HFFc6 (cell line): ENCODE measurements around the gene JMJD8. TPM values are rescaled to one million over a fixed set of nuclear protein-coding genes. Genes with fewer than 3 reads are reported as not detected.

Source experiments
- DNase-seq: peaks from one replicate; pipeline ENCODE4 v3.0.0-alpha.2; 2018
- H3K27ac Mint-ChIP-seq: 2 replicates; pipeline ENCODE4 v1.8.0; 2020; ENCODE audit warnings: mild to moderate bottlenecking, mixed read lengths
- H3K27me3 Mint-ChIP-seq: 2 replicates; pipeline ENCODE4 v1.8.0; 2021; ENCODE audit warnings: mild to moderate bottlenecking, moderate library complexity, mixed read lengths; ENCODE audit not compliant: insufficient read depth
- H3K36me3 Mint-ChIP-seq: 2 replicates; pipeline ENCODE4 v1.8.0; 2021; ENCODE audit warnings: low read depth, mixed read lengths
- H3K4me1 Mint-ChIP-seq: 2 replicates; pipeline ENCODE4 v1.8.0; 2020; ENCODE audit warnings: low read depth, mixed read lengths
- H3K4me3 Mint-ChIP-seq: 2 replicates; pipeline ENCODE4 v1.8.0; 2020; ENCODE audit warnings: mild to moderate bottlenecking, moderate library complexity, mixed read lengths
- H3K9me3 Mint-ChIP-seq: 2 replicates; pipeline ENCODE4 v1.8.0; 2020; ENCODE audit warnings: mild to moderate bottlenecking, mixed read lengths
- total RNA-seq, 6 experiments: library from RNA; stranded (reverse); fragmentation: NEBNext Ultra II Directional; extraction: Animal tissue kit (Norgen Biotek cat#: 25700); gene quantifications; 2 replicates in 1 of 6; 3 replicates in 5 of 6; pipeline ENCODE4 v1.2.3, GENCODE V29; 2021
- TF ChIP-seq, protein P1 (sequence below): fragments of 200-600 bp; sonication (generic); IDR thresholded peaks from 2 replicates; pipeline ENCODE4 v1.5.0; 2021; ENCODE audit warnings: antibody characterized with exemption, mild to moderate bottlenecking

Gene JMJD8
- total RNA-seq, 6 experiments from 2014 or later, result 7.6 to 10.6 (median 9.3) TPM

DNA sequence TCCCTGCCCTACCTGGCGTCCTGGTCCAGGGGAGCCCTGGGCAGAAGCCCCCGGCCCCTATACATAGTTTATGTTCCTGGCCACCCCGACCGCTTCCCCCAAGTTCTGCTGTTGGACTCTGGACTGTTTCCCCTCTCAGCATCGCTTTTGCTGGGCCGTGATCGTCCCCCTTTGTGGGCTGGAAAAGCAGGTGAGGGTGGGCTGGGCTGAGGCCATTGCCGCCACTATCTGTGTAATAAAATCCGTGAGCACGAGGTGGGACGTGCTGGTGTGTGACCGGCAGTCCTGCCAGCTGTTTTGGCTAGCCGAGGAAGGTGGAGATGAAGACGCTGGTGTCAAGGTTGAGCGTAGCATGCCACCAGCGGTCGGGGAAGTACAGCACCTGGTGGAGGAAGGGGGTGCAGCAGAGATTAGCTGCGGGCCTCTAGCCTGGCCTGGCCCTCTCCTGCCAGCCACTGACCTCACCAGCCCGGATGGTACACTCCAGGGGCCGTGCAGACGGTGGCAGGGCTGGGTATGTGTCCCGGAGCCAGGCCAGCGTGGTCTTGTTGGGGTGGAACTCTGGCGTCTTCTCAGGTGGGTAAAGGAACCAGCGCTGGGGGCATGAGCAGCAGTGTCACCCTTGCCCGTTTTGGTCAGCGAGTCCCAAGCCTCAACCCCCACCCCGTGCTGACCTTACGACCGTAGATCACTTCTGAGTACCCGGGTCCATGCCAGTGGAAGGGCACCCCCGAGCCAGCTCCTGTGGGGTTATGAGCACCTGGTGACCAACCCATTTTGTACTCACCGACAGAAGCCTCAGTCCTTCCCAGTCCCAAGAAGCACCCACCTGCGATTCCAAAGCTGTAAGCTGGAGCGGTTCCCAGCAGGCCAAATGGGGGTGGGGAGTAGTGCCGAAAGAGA lies 1.4 kb downstream of the JMJD8 start:
- Mint-ChIP-seq H3K27me3 (peaks cover 5% of the 10 kb centered on the region; the same call in 1 of the 2 replicates), H3K27ac (no peak overlapping the region), H3K36me3 (peaks cover 20% of the 10 kb centered on the region), H3K9me3 (no peaks in the 10 kb centered on the region), H3K4me3 (peak overlapping the region; percentile 90; the same call in 1 of the 2 replicates), H3K4me1 (peaks cover 14% of the 10 kb centered on the region)
- TF ChIP-seq, protein P1, sequence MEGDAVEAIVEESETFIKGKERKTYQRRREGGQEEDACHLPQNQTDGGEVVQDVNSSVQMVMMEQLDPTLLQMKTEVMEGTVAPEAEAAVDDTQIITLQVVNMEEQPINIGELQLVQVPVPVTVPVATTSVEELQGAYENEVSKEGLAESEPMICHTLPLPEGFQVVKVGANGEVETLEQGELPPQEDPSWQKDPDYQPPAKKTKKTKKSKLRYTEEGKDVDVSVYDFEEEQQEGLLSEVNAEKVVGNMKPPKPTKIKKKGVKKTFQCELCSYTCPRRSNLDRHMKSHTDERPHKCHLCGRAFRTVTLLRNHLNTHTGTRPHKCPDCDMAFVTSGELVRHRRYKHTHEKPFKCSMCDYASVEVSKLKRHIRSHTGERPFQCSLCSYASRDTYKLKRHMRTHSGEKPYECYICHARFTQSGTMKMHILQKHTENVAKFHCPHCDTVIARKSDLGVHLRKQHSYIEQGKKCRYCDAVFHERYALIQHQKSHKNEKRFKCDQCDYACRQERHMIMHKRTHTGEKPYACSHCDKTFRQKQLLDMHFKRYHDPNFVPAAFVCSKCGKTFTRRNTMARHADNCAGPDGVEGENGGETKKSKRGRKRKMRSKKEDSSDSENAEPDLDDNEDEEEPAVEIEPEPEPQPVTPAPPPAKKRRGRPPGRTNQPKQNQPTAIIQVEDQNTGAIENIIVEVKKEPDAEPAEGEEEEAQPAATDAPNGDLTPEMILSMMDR, result 0 out of 2 replicates have a peak, but pooled peaks have one; percentile 0
- DNase-seq, result no peak

DNA sequence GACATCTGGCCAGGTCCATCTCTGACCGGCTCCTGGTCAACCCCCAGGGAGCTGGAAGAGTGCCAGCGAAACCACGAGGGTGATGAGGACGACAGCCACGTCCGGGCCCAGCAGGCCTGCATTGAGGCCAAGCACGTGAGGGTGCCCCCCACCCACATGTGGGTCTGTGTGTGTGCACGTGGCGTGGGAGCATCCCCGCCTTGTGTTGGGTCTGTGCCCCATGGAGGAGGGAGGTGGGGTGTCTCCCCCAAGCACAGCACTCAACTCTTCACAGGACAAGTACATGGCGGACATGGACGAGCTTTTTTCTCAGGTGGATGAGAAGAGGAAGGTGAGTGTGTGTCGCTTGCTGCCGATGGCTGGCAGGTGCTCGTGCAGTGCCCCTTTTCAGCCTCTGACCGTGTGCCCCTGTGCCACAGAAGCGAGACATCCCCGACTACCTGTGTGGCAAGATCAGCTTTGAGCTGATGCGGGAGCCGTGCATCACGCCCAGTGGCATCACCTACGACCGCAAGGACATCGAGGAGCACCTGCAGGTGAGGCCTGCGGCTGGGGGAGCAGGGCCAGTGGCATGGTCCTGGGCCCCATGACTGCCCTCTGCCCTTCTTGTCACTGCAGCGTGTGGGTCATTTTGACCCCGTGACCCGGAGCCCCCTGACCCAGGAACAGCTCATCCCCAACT lies 2.2 kb downstream of the JMJD8 start:
- Mint-ChIP-seq H3K4me3 (peak overlapping the region; percentile 90), H3K9me3 (no peaks in the 10 kb centered on the region), H3K27ac (peak overlapping the region; percentile 31; the same call in 1 of the 2 replicates), H3K27me3 (peaks cover 5% of the 10 kb centered on the region; the same call in 1 of the 2 replicates), H3K36me3 (peaks cover 20% of the 10 kb centered on the region), H3K4me1 (peaks cover 14% of the 10 kb centered on the region)
- TF ChIP-seq, protein P1, result no peak
- no peak for DNase-seq

DNA sequence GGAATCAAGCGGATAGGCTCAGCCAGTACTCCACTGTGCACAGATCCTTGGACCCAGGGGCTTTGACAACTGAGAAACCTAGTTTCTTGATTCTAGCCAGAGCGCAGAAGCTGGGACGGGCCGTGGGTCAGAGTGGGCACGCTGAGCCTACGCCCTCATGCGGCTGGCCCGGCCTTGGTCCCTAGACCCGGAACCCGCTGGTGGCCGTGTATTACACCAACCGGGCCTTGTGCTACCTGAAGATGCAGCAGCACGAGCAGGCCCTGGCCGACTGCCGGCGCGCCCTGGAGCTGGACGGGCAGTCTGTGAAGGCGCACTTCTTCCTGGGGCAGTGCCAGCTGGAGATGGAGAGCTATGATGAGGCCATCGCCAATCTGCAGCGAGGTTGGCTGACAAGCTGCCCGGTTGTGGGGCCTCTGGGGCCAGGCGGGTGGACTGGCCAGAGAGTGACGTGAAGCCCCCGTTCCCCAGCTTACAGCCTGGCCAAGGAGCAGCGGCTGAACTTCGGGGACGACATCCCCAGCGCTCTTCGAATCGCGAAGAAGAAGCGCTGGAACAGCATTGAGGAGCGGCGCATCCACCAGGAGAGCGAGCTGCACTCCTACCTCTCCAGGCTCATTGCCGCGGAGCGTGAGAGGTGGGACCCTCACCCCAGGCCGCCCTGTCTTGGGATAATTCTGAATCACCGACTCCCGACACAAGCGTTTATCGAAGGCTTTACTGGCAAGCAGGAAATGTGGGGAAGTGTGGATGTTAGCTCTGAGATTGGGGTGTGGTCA lies 3.0 kb downstream of the JMJD8 start:
- TF ChIP-seq, protein P1, result peak; percentile 38
- Mint-ChIP-seq H3K4me3 (peak overlapping the region; percentile 90), H3K4me1 (peaks cover 14% of the 10 kb centered on the region), H3K9me3 (no peaks in the 10 kb centered on the region), H3K27me3 (peaks cover 5% of the 10 kb centered on the region; the same call in 1 of the 2 replicates), H3K27ac (peak overlapping the region; percentile 71), H3K36me3 (peaks cover 17% of the 10 kb centered on the region)
- peak; percentile 20 for DNase-seq

DNA sequence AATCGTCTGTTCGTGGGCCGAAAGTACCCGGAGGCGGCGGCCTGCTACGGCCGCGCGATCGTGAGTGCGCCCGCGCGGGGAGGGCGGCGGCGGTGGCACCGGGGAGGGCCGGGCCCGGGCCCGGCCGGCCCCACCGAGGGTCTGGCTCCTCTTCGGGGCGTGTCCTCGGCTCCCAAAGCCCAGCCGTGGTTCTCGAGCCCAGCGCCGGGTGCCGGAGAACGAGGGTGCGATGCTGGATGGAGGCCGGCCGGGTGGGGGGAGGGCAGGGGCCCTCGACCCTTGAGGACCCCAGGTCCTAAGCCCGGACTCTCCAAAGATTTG lies 3.5 kb downstream of the JMJD8 start:
- Mint-ChIP-seq H3K27me3 (peaks cover 3% of the 10 kb centered on the region; the same call in 1 of the 2 replicates), H3K9me3 (no peaks in the 10 kb centered on the region), H3K4me1 (peaks cover 14% of the 10 kb centered on the region), H3K4me3 (peak overlapping the region; percentile 90), H3K27ac (peak overlapping the region; percentile 71; the same call in 1 of the 2 replicates), H3K36me3 (peaks cover 12% of the 10 kb centered on the region; the same call in 1 of the 2 replicates)
- TF ChIP-seq, protein P1, result no peak
- DNase-seq, result no peak
